HCT116 (cell line): ENCODE measurements around the gene VPS33A.

ENCODE experiments used
- ATF3 ChIP-seq: IDR thresholded peaks from 2 replicates; pipeline ENCODE4 v1.6.1; 2012
- CEBPB ChIP-seq: IDR thresholded peaks from 2 replicates; pipeline ENCODE4 v1.6.1; 2012; ENCODE audit warnings: low read depth
- EZH2 ChIP-seq: fragments of 200-600 bp; sonication (generic); IDR thresholded peaks from 2 replicates; pipeline ENCODE4 v1.6.1; 2017; ENCODE audit warnings: antibody characterized with exemption, mixed run types
- EZH2phosphoT487 ChIP-seq: fragments of 200-600 bp; IDR thresholded peaks from 2 replicates; pipeline ENCODE4 v1.6.1; 2018; ENCODE audit warnings: antibody characterized with exemption, borderline replicate concordance
- POLR2A ChIP-seq: IDR thresholded peaks from 2 replicates; pipeline ENCODE4 v1.7.0; 2011; ENCODE audit warnings: borderline replicate concordance; ENCODE audit not compliant: insufficient read depth, insufficient read length; ENCODE audit errors: extremely low read depth
- POLR2AphosphoS5 ChIP-seq: IDR thresholded peaks from 2 replicates; pipeline ENCODE4 v1.6.1; 2011; ENCODE audit warnings: mild to moderate bottlenecking, low read depth, low read length, moderate library complexity
- RAD21 ChIP-seq: IDR thresholded peaks from 2 replicates; pipeline ENCODE4 v1.6.1; 2012; ENCODE audit warnings: low read depth, mild to moderate bottlenecking
- REST ChIP-seq: IDR thresholded peaks from 2 replicates; pipeline ENCODE4 v1.6.1; 2012; ENCODE audit warnings: low read depth
- SIN3A ChIP-seq: IDR thresholded peaks from 2 replicates; pipeline ENCODE4 v1.6.1; 2012; ENCODE audit warnings: low read depth
- SP1 ChIP-seq: IDR thresholded peaks from 2 replicates; pipeline ENCODE4 v1.6.1; 2012; ENCODE audit warnings: low read depth
- SRF ChIP-seq: IDR thresholded peaks from 2 replicates; pipeline ENCODE4 v1.6.1; 2012; ENCODE audit warnings: low read depth
- TF ChIP-seq, protein P1 (sequence below), 3 experiments: fragments of 200-600 bp in 1 of 3; sonication (generic) in 1 of 3; IDR thresholded peaks in 2 of 3; conservative IDR thresholded peaks in 1 of 3; 2 replicates each; pipeline ENCODE4 v1.5.1; 2012 to 2017; ENCODE audit warnings: low read depth in 2 of 3, low read length in 2 of 3, antibody characterized with exemption in 1 of 3, borderline replicate concordance in 1 of 3, control low read depth in 1 of 3, mild to moderate bottlenecking in 1 of 3, mixed read lengths in 1 of 3, mixed run types in 1 of 3, moderate library complexity in 1 of 3; ENCODE audit not compliant: insufficient read depth in 1 of 3
- TF ChIP-seq, protein P2 (sequence below): IDR thresholded peaks from 2 replicates; pipeline ENCODE4 v1.6.1; 2011; ENCODE audit warnings: mild to moderate bottlenecking, low read length, moderate library complexity; ENCODE audit not compliant: insufficient replicate concordance; ENCODE audit errors: extremely low read depth
- TF ChIP-seq, protein P3 (sequence below): IDR thresholded peaks from 2 replicates; pipeline ENCODE4 v1.6.1; 2012

GRCh38 chr12:122250047-122250446 lies 16.2 kb downstream of the VPS33A start:
- TF ChIP-seq SRF, result no peak
- no peak for TF ChIP-seq POLR2AphosphoS5
- TF ChIP-seq POLR2A, result no peak
- TF ChIP-seq, protein P1, sequence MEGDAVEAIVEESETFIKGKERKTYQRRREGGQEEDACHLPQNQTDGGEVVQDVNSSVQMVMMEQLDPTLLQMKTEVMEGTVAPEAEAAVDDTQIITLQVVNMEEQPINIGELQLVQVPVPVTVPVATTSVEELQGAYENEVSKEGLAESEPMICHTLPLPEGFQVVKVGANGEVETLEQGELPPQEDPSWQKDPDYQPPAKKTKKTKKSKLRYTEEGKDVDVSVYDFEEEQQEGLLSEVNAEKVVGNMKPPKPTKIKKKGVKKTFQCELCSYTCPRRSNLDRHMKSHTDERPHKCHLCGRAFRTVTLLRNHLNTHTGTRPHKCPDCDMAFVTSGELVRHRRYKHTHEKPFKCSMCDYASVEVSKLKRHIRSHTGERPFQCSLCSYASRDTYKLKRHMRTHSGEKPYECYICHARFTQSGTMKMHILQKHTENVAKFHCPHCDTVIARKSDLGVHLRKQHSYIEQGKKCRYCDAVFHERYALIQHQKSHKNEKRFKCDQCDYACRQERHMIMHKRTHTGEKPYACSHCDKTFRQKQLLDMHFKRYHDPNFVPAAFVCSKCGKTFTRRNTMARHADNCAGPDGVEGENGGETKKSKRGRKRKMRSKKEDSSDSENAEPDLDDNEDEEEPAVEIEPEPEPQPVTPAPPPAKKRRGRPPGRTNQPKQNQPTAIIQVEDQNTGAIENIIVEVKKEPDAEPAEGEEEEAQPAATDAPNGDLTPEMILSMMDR (IDR thresholded peaks at IDR 0.05 in 2 of 3, conservative IDR thresholded peaks at IDR 0.05 in 1 of 3; ENCODE audit: borderline replicate concordance in 1 of 3, insufficient read depth in 1 of 3, low read depth in 2 of 3, low read length in 2 of 3), result no peak
- TF ChIP-seq, protein P2, sequence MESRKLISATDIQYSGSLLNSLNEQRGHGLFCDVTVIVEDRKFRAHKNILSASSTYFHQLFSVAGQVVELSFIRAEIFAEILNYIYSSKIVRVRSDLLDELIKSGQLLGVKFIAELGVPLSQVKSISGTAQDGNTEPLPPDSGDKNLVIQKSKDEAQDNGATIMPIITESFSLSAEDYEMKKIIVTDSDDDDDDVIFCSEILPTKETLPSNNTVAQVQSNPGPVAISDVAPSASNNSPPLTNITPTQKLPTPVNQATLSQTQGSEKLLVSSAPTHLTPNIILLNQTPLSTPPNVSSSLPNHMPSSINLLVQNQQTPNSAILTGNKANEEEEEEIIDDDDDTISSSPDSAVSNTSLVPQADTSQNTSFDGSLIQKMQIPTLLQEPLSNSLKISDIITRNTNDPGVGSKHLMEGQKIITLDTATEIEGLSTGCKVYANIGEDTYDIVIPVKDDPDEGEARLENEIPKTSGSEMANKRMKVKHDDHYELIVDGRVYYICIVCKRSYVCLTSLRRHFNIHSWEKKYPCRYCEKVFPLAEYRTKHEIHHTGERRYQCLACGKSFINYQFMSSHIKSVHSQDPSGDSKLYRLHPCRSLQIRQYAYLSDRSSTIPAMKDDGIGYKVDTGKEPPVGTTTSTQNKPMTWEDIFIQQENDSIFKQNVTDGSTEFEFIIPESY, result no peak
- TF ChIP-seq ATF3, result no peak
- no peak for TF ChIP-seq RAD21
- TF ChIP-seq EZH2phosphoT487, result no peak
- TF ChIP-seq REST, result no peak
- TF ChIP-seq CEBPB, result no peak
- TF ChIP-seq EZH2, result no peak
- no peak for TF ChIP-seq SP1
- TF ChIP-seq, protein P3, sequence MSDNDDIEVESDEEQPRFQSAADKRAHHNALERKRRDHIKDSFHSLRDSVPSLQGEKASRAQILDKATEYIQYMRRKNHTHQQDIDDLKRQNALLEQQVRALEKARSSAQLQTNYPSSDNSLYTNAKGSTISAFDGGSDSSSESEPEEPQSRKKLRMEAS, result no peak
- no peak for TF ChIP-seq SIN3A
